A549 (cell line): ENCODE data around the gene CSMD2. TPM values are rescaled to one million over a fixed set of nuclear protein-coding genes. Genes with fewer than 3 reads are reported as not detected.

Source experiments
- ATAC-seq, 2 experiments: fragments of 200-7000 bp in 1 of 2; fragments of >200 bp in 1 of 2; cut with Nextera tagmentation in 1 of 2; cut with Tn5 transposase in 1 of 2; 3 replicates each; pipeline versions ENCODE4 v1.8.0 to v1.9.1; 2018 to 2020; ENCODE audit warnings: mild to moderate bottlenecking in 1 of 2, moderate library complexity in 1 of 2
- CTCF ChIA-PET: fragments of 300-600 bp; sonication (Branson Sonifier 250); formaldehyde crosslinking; extraction: SDS; loops from one replicate; lab custom pipeline; 2021; ENCODE audit warnings: antibody characterized with exemption, inconsistent platforms; lab: Yijun Ruan, JAX
- POLR2A ChIA-PET: fragments of 350-600 bp; formaldehyde crosslinking; extraction: SDS; loops from one replicate; lab custom pipeline; 2021; ENCODE audit warnings: antibody characterized with exemption, inconsistent platforms; lab: Yijun Ruan, JAX
- DNase-seq, 2 experiments: peaks; one replicate each; pipeline versions ENCODE4 v3.0.0 to v3.0.0-alpha.2; 2011 to 2016; ENCODE audit warnings: low read depth in 1 of 2, low spot score in 1 of 2
- FAIRE-seq: peaks from 2 replicates; lab custom pipeline; 2011; peaks lifted over from hg19 to GRCh38; lab: Jason Lieb, UNC
- H3K27ac ChIP-seq, 2 experiments: fragments of >200 bp; sonication (Bioruptor Twin); formaldehyde crosslinking; 3 replicates each; pipeline ENCODE4 v1.5.1; 2016 to 2017
- H3K4me1 ChIP-seq: fragments of >200 bp; sonication (Bioruptor Twin); formaldehyde crosslinking; 3 replicates; pipeline ENCODE4 v1.6.1; 2016
- H3K4me2 ChIP-seq: fragments of >200 bp; sonication (Bioruptor Twin); formaldehyde crosslinking; 3 replicates; pipeline ENCODE4 v1.6.1; 2016
- H3K4me3 ChIP-seq: fragments of >200 bp; sonication (Bioruptor Twin); formaldehyde crosslinking; 3 replicates; pipeline ENCODE4 v1.5.1; 2016
- H3K9me3 ChIP-seq: fragments of >200 bp; sonication (Bioruptor Twin); formaldehyde crosslinking; 3 replicates; pipeline ENCODE4 v1.6.1; 2016
- CBX8 ChIP-seq: fragments of 200-600 bp; sonication (generic); IDR thresholded peaks from 2 replicates; pipeline ENCODE4 v1.6.1; 2016
- CHD4 ChIP-seq: fragments of 200-600 bp; sonication (generic); IDR thresholded peaks from 2 replicates; pipeline ENCODE4 v1.6.1; 2016; ENCODE audit warnings: antibody characterized with exemption, mild to moderate bottlenecking, borderline replicate concordance
- EHMT2 ChIP-seq: fragments of 200-600 bp; sonication (generic); IDR thresholded peaks from 2 replicates; pipeline ENCODE4 v1.6.1; 2016; ENCODE audit warnings: antibody characterized with exemption, low read depth, mild to moderate bottlenecking, moderate library complexity
- ELK1 ChIP-seq: fragments of 150-350 bp; IDR thresholded peaks from 2 replicates; pipeline ENCODE4 v1.6.1; 2014; ENCODE audit warnings: low read depth, mild to moderate bottlenecking, low read length
- HES2 ChIP-seq: fragments of >200 bp; sonication (Bioruptor Twin); formaldehyde crosslinking; IDR thresholded peaks from 2 replicates; pipeline ENCODE4 v1.6.1; 2016
- HMGXB4 ChIP-seq: fragments of 250-450 bp; sonication (Bioruptor Pico); IDR thresholded peaks from 2 replicates; pipeline ENCODE4 v1.5.0; 2021; ENCODE audit warnings: mild to moderate bottlenecking, moderate library complexity, borderline replicate concordance
- HOXB13 ChIP-seq: fragments of 250-450 bp; sonication (Bioruptor Pico); IDR thresholded peaks from 2 replicates; pipeline ENCODE4 v1.5.0; 2020; ENCODE audit warnings: low read depth, mild to moderate bottlenecking, moderate library complexity
- JUN ChIP-seq, 2 experiments: fragments of >200 bp; sonication (Bioruptor Twin); formaldehyde crosslinking; IDR thresholded peaks; 2 replicates in 1 of 2; 3 replicates in 1 of 2; pipeline ENCODE4 v1.6.1; 2016 to 2017
- KDM1A ChIP-seq: fragments of 200-600 bp; sonication (generic); IDR thresholded peaks from 2 replicates; pipeline ENCODE4 v1.6.1; 2016; ENCODE audit warnings: low read depth, mild to moderate bottlenecking
- KDM5A ChIP-seq: fragments of 200-600 bp; sonication (generic); IDR thresholded peaks from 2 replicates; pipeline ENCODE4 v1.6.1; 2016; ENCODE audit warnings: antibody characterized with exemption, mild to moderate bottlenecking
- MAZ ChIP-seq: fragments of 150-350 bp; IDR thresholded peaks from 2 replicates; pipeline ENCODE4 v1.6.1; 2014; ENCODE audit warnings: antibody characterized with exemption, low read depth, low read length, borderline replicate concordance
- MYC ChIP-seq: IDR thresholded peaks from 2 replicates; pipeline ENCODE4 v1.6.1; 2012; ENCODE audit warnings: mild to moderate bottlenecking, inconsistent platforms, low read length, improper control_type of control experiment, borderline replicate concordance
- PHF8 ChIP-seq: fragments of 200-600 bp; sonication (generic); IDR thresholded peaks from 2 replicates; pipeline ENCODE4 v1.6.1; 2016; ENCODE audit warnings: low read depth, mild to moderate bottlenecking, antibody characterized with exemption, moderate library complexity, borderline replicate concordance
- REST ChIP-seq: fragments of 200-600 bp; sonication (generic); IDR thresholded peaks from 2 replicates; pipeline ENCODE4 v1.6.1; 2016; ENCODE audit warnings: antibody characterized with exemption, mild to moderate bottlenecking, moderate library complexity
- TFCP2L1 ChIP-seq: fragments of 250-450 bp; sonication (Bioruptor Pico); IDR thresholded peaks from 2 replicates; pipeline ENCODE4 v1.5.0; 2021; ENCODE audit warnings: mild to moderate bottlenecking
- TP53 ChIP-seq: fragments of 250-450 bp; sonication (Bioruptor Pico); IDR thresholded peaks from 2 replicates; pipeline ENCODE4 v1.5.0; 2021; ENCODE audit warnings: mild to moderate bottlenecking, moderate library complexity
- ZC3H11A ChIP-seq: fragments of 450-650 bp; IDR thresholded peaks from 2 replicates; pipeline ENCODE4 v1.6.1; 2014; ENCODE audit warnings: antibody characterized with exemption, mild to moderate bottlenecking
- ZSCAN20 ChIP-seq: fragments of 250-450 bp; sonication (Bioruptor Pico); IDR thresholded peaks from 2 replicates; pipeline ENCODE4 v1.8.0; 2022; ENCODE audit warnings: mild to moderate bottlenecking, moderate library complexity
- WGBS: methylation state at CpG from one replicate; pipeline ENCODE4 v1.1.6; 2017; ENCODE audit errors: missing lambda C conversion rate; 5-methylcytosine and 5-hydroxymethylcytosine counted together
- polyA plus RNA-seq, 4 experiments: library from polyadenylated mRNA; depleted of rRNA in 3 of 4; stranded (reverse); fragments of >200 nt; fragmentation: RNase III in 1 of 4; extraction: RNeasy Plus Mini Kit Qiagen cat#74134 plus additional on column Dnase treatment in 1 of 4; gene quantifications; 2 replicates in 3 of 4; 3 replicates in 1 of 4; pipeline ENCODE4 v1.2.3, GENCODE V29; 2011 to 2017
- TF ChIP-seq, protein P1 (sequence below): fragments of 250-450 bp; sonication (Bioruptor Pico); IDR thresholded peaks from 2 replicates; pipeline ENCODE4 v1.5.0; 2020; ENCODE audit warnings: low read depth, mild to moderate bottlenecking, moderate library complexity
- TF ChIP-seq, protein P2 (sequence below): fragments of >200 bp; sonication (Bioruptor Twin); formaldehyde crosslinking; IDR thresholded peaks from 3 replicates; pipeline ENCODE4 v1.6.1; 2016

CSMD2 gene
- polyA plus RNA-seq, 2 of the 4 experiments (the other 2 are of a cell fraction) = not detected

- Histone ChIP-seq H3K4me3 (no peak overlapping the region), H3K4me2 (no peak overlapping the region), H3K4me1 (no peaks in the 10 kb centered on the region), H3K27ac (no peak overlapping the region), H3K9me3 (no peaks in the 10 kb centered on the region)
- POLR2A ChIA-PET = no interaction called here
- CTCF ChIA-PET = no interaction called here
- no peak for FAIRE-seq
- TF ChIP-seq KDM5A = no peak
- TF ChIP-seq EHMT2 = no peak
- no peak for TF ChIP-seq HOXB13 (CRISPR knock-in tag)
- TF ChIP-seq ZSCAN20 (CRISPR knock-in tag) = no peak
- no peak for DNase-seq
- ATAC-seq = no peak
- WGBS = 0% methylated on average over 6 of the region's 6 CpGs
Measured at GRCh38 chr1:34066166-34066565, 98.9 kb downstream of the CSMD2 start.

DNA sequence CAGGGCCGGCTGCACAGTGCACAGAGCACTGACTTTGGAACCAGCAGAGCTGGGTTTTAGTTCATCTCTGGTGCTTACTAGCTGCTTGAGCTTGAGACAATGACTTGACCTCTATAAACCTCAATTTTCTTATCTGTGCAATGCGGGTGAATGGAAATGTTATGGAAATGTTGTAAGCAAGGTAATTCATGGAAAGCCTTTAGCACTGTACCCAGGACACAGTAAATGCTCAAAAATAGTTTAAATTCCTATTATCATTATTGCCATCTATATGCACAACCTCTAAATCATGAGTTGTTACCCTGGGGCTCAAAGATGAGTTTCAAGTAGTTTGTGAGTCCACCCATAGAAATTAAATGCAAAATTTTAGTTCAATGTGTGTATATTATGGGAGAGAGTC is 99.5 kb downstream of the CSMD2 start:
- CTCF ChIA-PET = interaction anchor here (0.6 kb wide), 1 partner anchor 93 kb away, joined by 3 read pairs; no protein-coding TSS in a partner anchor
- ATAC-seq (no peak), FAIRE-seq (no peak), DNase-seq (no peak)
- H3K4me1 ChIP-seq = no peaks in the 10 kb centered on the region
- no peak overlapping the region for H3K4me2 ChIP-seq
- TF ChIP-seq ZC3H11A = no peak
- no peak for TF ChIP-seq CBX8
- TF ChIP-seq, protein P1, sequence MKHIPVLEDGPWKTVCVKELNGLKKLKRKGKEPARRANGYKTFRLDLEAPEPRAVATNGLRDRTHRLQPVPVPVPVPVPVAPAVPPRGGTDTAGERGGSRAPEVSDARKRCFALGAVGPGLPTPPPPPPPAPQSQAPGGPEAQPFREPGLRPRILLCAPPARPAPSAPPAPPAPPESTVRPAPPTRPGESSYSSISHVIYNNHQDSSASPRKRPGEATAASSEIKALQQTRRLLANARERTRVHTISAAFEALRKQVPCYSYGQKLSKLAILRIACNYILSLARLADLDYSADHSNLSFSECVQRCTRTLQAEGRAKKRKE (CRISPR knock-in tag) = no peak
- no peak for TF ChIP-seq TP53 (CRISPR knock-in tag)
- TF ChIP-seq ZSCAN20 (CRISPR knock-in tag) = no peak
- no peak for TF ChIP-seq KDM1A
- no peak for TF ChIP-seq ELK1
- no peak for TF ChIP-seq PHF8
- TF ChIP-seq CHD4 = no peak
- TF ChIP-seq JUN (IDR thresholded peaks at IDR 0.05) = no peak
- POLR2A ChIA-PET = no interaction called here
- no peak overlapping the region for H3K4me3 ChIP-seq
- no peak overlapping the region for H3K27ac ChIP-seq
- 0% methylated on average over 2 of the region's 2 CpGs for WGBS
- no peaks in the 10 kb centered on the region for H3K9me3 ChIP-seq

- no peak overlapping the region for H3K4me3 ChIP-seq
- ATAC-seq = no peak
- CTCF ChIA-PET = no interaction called here
- WGBS = 3% methylated on average over 7 of the region's 10 CpGs
- H3K27ac ChIP-seq = no peak overlapping the region
- H3K4me1 ChIP-seq = no peaks in the 10 kb centered on the region
- H3K9me3 ChIP-seq = no peaks in the 10 kb centered on the region
- no peak overlapping the region for H3K4me2 ChIP-seq
- no peak for DNase-seq
- no peak for FAIRE-seq
- POLR2A ChIA-PET = no interaction called here
- no peak for TF ChIP-seq HES2
- TF ChIP-seq MYC = no peak
- no peak for TF ChIP-seq MAZ
- TF ChIP-seq TP53 (CRISPR knock-in tag) = no peak
- TF ChIP-seq TFCP2L1 = no peak
- TF ChIP-seq ELK1 = no peak
- TF ChIP-seq HMGXB4 = no peak
- no peak for TF ChIP-seq PHF8
- TF ChIP-seq, protein P2, sequence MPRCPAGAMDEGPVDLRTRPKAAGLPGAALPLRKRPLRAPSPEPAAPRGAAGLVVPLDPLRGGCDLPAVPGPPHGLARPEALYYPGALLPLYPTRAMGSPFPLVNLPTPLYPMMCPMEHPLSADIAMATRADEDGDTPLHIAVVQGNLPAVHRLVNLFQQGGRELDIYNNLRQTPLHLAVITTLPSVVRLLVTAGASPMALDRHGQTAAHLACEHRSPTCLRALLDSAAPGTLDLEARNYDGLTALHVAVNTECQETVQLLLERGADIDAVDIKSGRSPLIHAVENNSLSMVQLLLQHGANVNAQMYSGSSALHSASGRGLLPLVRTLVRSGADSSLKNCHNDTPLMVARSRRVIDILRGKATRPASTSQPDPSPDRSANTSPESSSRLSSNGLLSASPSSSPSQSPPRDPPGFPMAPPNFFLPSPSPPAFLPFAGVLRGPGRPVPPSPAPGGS = no peak
- TF ChIP-seq JUN (IDR thresholded peaks at IDR 0.05) = no peak
- TF ChIP-seq HOXB13 (CRISPR knock-in tag) = no peak
- no peak for TF ChIP-seq REST
Measured at GRCh38 chr1:34060901-34061415, 104.1 kb downstream of the CSMD2 start.
